Upper lobe of right lung (tissue), 1 donor: Measurements from ENCODE around the gene CBLC. TPM values are rescaled to one million over a fixed set of nuclear protein-coding genes. Genes with fewer than 3 reads are reported as not detected.

Experiments
- ATAC-seq: fragments of 200-7000 bp; cut with Tn5 transposase; one replicate; pipeline ENCODE4 v1.9.1; 2020; ENCODE audit warnings: mild to moderate bottlenecking, moderate library complexity
- DNase-seq: peaks from one replicate; pipeline ENCODE4 v3.0.0-alpha.2; 2020
- H3K27ac ChIP-seq: fragments of 200-600 bp; one replicate; pipeline ENCODE4 v1.8.0; 2022
- H3K27me3 ChIP-seq: fragments of 200-600 bp; one replicate; pipeline ENCODE4 v1.8.0; 2022; ENCODE audit warnings: mild to moderate bottlenecking
- H3K36me3 ChIP-seq: fragments of 200-600 bp; one replicate; pipeline ENCODE4 v1.8.0; 2022
- H3K4me1 ChIP-seq: fragments of 200-600 bp; one replicate; pipeline ENCODE4 v1.8.0; 2022
- H3K4me3 ChIP-seq: fragments of 200-600 bp; one replicate; pipeline ENCODE4 v1.8.0; 2022; ENCODE audit warnings: mild to moderate bottlenecking
- H3K9me3 ChIP-seq: fragments of 200-600 bp; one replicate; pipeline ENCODE4 v1.8.0; 2022
- intact Hi-C: fragments of 100-400 bp; cut with DNase I; formaldehyde crosslinking; loops from one replicate; pipeline ENCODE4 v1.11.0; 2022
- total RNA-seq: library from RNA; stranded (reverse); fragmentation: NEBNext Ultra II Directional; extraction: Animal tissue kit (Norgen Biotek cat#: 25700); gene quantifications from one replicate; pipeline ENCODE4 v1.2.1, GENCODE V29; 2021
- TF ChIP-seq, protein P1 (sequence below): fragments of 200-600 bp; IDR thresholded peaks from one replicate; pipeline ENCODE4 v1.8.0; 2022; ENCODE audit warnings: antibody characterized with exemption
- donor health status: DM: no; HTN: yes; CAD: no; lungs with severe emphysema.

The CBLC gene
- total RNA-seq, 1 donor from 2014 or later: 3.2 TPM

DNA sequence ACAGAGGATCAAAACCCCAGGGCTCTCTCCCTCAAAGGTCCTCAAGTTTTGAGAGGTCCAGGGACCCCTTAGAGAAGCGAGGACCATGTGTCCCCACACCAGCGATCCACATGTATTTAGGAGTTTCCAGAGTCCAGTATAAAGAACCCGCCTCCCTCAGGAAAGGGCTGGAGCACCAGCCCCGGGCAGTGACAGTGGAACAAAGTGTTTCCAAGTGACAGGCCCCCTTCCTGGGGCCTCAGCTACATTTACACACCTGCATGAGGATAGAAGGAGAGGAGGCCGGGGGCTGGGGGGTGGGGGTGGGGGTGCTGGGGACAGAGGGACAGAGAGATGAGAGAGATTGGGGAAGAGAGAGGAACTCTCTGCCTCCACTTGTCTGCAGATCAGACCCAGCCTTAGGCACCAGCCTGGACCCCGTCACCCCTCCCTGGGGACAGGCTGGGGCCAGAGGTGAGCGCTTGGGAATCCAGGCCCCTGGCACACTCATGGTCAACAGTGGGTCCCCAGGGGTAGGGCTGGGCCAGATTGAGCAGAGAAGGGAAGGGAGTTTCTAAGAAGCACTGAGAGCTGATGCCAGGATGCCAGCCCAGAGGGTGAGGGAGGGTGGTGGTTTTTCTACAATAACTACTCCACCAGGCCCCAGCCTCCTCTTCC is 32.0 kb downstream of the CBLC start:
- peaks cover 18% of the 10 kb centered on the region for H3K4me1 ChIP-seq
- H3K27ac ChIP-seq: peak overlapping the region; percentile 55
- no peaks in the 10 kb centered on the region for H3K27me3 ChIP-seq
- H3K36me3 ChIP-seq: peaks cover 22% of the 10 kb centered on the region
- TF ChIP-seq, protein P1, sequence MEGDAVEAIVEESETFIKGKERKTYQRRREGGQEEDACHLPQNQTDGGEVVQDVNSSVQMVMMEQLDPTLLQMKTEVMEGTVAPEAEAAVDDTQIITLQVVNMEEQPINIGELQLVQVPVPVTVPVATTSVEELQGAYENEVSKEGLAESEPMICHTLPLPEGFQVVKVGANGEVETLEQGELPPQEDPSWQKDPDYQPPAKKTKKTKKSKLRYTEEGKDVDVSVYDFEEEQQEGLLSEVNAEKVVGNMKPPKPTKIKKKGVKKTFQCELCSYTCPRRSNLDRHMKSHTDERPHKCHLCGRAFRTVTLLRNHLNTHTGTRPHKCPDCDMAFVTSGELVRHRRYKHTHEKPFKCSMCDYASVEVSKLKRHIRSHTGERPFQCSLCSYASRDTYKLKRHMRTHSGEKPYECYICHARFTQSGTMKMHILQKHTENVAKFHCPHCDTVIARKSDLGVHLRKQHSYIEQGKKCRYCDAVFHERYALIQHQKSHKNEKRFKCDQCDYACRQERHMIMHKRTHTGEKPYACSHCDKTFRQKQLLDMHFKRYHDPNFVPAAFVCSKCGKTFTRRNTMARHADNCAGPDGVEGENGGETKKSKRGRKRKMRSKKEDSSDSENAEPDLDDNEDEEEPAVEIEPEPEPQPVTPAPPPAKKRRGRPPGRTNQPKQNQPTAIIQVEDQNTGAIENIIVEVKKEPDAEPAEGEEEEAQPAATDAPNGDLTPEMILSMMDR: no peak
- no peak for ATAC-seq
- H3K9me3 ChIP-seq: no peaks in the 10 kb centered on the region
- no peak for DNase-seq
- H3K4me3 ChIP-seq: peak overlapping the region; percentile 71
- intact Hi-C loops: no loop called here

DNA sequence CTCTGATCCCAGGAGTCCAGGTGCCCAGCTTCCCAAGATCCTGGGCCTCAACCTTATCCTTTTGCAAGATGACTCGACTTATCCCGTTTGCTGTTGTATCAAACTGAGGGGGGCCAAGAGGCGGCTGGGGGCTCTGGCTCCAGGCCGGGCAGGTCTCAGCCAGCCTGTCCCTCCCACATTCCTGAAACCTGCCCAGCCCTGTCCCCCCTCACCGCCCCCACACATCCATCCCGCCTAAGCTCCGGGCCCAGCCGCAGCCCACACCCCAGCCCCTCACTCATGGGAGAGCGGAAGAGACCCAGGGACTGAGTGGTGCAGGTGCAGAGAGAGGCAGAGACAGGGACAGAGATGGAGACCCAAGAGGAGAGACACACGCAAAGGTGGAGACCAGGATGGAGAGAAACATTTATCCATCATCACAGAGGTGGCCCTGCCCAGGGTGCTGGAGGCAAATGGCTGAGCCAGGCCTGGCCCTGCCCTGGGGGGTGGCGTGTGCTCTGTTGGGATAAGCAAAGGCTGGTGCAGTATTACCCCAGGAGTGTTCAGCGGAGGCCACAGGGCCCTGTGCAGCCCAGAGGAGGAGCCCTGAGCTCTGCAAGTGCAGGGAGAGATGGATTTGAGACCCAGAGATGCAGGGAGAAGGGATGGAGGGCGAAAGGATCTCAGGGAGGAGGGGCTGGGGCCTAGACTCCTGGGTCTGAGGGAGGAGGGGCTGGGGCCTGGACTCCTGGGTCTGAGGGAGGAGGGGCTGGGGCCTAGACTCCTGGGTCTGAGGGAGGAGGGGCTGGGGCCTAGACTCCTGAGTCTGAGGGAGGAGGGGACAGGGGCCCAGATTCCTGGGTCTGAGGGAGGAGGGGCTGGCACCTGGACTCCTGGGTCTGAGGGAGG is 32.8 kb downstream of the CBLC start:
- H3K4me3 ChIP-seq: peak overlapping the region; percentile 71
- DNase-seq (no peak), ATAC-seq (no peak)
- TF ChIP-seq, protein P1: no peak
- peaks cover 22% of the 10 kb centered on the region for H3K36me3 ChIP-seq
- H3K27ac ChIP-seq: no peak overlapping the region
- no peaks in the 10 kb centered on the region for H3K9me3 ChIP-seq
- no peaks in the 10 kb centered on the region for H3K27me3 ChIP-seq
- peaks cover 18% of the 10 kb centered on the region for H3K4me1 ChIP-seq
- intact Hi-C loops: no loop called here

DNA sequence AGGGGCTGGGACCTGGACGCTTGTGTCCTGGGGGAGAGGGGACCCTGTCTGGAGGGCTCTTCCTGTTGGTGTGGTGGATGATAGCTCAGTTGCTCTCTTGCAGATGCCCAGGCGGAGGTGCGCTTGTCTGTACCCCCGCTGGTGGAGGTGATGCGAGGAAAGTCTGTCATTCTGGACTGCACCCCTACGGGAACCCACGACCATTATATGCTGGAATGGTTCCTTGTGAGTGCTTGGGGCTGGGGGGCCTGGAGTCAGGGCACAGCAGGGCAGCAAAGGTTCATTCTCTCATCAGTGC is 33.4 kb downstream of the CBLC start:
- no peak for ATAC-seq
- DNase-seq: no peak
- Histone ChIP-seq H3K9me3 (no peaks in the 10 kb centered on the region), H3K4me3 (no peak overlapping the region), H3K27me3 (no peaks in the 10 kb centered on the region), H3K4me1 (peaks cover 18% of the 10 kb centered on the region), H3K27ac (no peak overlapping the region), H3K36me3 (peaks cover 22% of the 10 kb centered on the region)
- TF ChIP-seq, protein P1: no peak
- intact Hi-C loops: no loop called here

DNA sequence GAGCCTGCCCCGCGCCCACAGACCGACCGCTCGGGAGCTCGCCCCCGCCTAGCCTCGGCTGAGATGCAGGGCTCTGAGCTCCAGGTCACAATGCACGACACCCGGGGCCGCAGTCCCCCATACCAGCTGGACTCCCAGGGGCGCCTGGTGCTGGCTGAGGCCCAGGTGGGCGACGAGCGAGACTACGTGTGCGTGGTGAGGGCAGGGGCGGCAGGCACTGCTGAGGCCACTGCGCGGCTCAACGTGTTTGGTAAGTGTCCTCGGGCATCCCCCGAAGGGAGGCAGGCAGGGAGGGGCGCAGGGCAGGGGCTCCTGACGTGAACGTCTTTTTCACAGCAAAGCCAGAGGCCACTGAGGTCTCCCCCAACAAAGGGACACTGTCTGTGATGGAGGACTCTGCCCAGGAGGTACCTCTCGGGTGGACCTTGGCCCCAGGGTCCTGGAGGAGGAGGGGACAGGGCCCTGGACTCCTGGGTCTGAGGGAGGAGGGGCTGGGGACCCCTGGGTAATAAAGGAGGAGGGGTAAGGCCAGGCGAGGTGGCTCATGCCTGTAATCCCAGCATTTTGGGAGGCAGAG is 34.5 kb downstream of the CBLC start:
- Histone ChIP-seq H3K27ac (no peak overlapping the region), H3K9me3 (no peaks in the 10 kb centered on the region), H3K4me3 (no peak overlapping the region), H3K4me1 (peaks cover 18% of the 10 kb centered on the region), H3K27me3 (no peaks in the 10 kb centered on the region), H3K36me3 (peaks cover 22% of the 10 kb centered on the region)
- TF ChIP-seq, protein P1: no peak
- DNase-seq: no peak
- ATAC-seq: no peak
- intact Hi-C loops: no loop called here

DNA sequence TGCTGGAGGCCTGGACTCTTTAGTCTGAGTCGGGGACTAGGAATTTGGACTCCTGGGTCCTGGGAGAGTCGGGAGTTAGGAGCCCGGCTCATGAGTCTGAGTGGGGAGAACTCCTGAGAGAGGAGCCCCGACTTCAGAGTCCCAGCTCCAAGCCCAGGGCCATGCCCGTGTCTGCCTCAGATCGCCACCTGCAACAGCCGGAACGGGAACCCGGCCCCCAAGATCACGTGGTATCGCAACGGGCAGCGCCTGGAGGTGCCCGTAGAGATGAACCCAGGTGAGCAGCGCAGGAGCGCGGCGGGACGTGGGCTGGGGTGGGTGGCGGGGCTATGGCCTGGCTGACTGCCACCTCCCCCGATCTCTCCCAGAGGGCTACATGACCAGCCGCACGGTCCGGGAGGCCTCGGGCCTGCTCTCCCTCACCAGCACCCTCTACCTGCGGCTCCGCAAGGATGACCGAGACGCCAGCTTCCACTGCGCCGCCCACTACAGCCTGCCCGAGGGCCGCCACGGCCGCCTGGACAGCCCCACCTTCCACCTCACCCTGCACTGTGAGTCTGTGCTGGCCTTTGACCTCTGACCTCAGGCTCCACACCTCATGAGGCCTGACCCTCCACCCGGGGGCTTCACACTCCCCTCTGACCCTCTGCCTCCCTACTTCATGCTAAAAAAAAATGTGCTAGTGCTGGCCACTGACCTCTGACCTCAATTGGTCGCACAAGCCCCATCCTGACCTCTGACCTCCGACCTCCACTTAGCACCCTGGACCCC is 35.6 kb downstream of the CBLC start:
- no peak for ATAC-seq
- H3K9me3 ChIP-seq: no peaks in the 10 kb centered on the region
- TF ChIP-seq, protein P1: no peak

More for the DNA sequence above, 35.6 kb downstream of the CBLC start:
- H3K36me3 ChIP-seq: peaks cover 22% of the 10 kb centered on the region
- intact Hi-C loops: no loop called here
- H3K4me3 ChIP-seq: no peak overlapping the region
- H3K4me1 ChIP-seq: peaks cover 14% of the 10 kb centered on the region
- no peak for DNase-seq
- H3K27ac ChIP-seq: no peak overlapping the region
- no peaks in the 10 kb centered on the region for H3K27me3 ChIP-seq
